ENCODE data around the gene OGFR.

DNA sequence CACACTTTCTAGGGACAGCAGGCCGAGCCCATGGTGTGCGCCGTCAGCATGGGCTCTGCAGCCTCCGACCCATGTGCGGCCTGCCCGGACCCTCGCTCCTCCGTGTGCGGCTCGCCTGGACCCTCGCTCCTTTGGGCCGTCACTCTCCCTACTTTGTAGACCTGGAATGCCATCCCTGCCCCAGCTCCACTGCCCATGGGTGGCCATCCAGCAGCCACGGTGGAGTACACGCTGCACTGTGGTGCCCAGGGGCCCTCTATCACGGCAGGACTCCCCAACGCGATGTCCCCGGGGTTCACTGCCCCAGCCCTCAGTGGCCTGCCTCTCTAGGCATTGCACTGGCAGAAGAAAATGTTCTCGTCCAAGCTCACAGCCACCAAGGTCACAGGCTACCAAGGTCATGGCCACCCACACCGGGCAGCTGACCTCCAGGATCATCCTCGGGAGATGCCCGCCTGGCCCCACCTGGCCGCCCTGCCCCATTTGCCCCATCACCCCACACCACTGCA is 32.5 kb upstream of the OGFR start:
- TF ChIP-seq, protein P1, sequence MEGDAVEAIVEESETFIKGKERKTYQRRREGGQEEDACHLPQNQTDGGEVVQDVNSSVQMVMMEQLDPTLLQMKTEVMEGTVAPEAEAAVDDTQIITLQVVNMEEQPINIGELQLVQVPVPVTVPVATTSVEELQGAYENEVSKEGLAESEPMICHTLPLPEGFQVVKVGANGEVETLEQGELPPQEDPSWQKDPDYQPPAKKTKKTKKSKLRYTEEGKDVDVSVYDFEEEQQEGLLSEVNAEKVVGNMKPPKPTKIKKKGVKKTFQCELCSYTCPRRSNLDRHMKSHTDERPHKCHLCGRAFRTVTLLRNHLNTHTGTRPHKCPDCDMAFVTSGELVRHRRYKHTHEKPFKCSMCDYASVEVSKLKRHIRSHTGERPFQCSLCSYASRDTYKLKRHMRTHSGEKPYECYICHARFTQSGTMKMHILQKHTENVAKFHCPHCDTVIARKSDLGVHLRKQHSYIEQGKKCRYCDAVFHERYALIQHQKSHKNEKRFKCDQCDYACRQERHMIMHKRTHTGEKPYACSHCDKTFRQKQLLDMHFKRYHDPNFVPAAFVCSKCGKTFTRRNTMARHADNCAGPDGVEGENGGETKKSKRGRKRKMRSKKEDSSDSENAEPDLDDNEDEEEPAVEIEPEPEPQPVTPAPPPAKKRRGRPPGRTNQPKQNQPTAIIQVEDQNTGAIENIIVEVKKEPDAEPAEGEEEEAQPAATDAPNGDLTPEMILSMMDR (IDR thresholded peaks at IDR 0.05; ENCODE audit: low read depth, low read length), result no peak
- TF ChIP-seq, protein P2, sequence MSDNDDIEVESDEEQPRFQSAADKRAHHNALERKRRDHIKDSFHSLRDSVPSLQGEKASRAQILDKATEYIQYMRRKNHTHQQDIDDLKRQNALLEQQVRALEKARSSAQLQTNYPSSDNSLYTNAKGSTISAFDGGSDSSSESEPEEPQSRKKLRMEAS (IDR thresholded peaks at IDR 0.05; ENCODE audit: low read depth, low read length), result no peak

All from NB4 (cell line).